ENCODE data around the gene LAMC3.

DNA sequence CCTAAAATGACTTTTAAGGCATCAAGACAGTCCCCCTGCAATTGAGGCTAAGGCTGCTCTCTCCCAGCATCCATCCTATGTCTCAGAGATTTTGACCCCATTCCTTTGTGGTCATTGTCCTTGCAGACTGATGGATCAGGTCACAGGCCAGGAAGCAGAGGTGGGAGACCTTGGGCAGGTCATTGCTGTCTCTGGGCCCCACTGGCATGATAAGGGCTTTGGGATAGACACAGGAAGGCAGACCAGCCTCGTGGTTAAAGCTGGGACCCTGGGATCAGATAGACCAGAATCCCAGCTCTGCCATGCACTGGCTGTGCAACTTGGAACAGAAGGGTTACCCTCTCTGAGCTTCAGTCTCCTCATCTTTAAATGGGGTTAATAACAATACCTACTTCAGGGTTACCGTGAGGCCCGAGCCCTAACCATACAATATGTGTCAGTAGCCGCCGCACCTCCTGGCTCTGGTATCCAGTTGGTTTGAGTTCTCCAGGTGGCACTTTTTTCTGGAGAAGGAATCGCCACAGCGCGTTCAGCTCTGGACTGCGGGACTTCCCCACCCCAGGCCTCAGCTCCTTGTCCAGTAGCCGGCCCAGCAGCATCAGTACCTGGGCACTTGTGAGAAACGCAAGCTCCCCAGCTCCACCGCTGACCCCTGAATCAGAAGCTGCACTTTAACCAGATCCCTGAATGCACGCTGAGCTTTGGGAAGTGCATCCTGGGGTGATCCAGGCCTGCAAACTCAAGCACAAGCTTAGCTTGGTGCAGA is 21.4 kb downstream of the LAMC3 start:
- TF ChIP-seq EZH2 (IDR thresholded peaks at IDR 0.05; ENCODE audit: insufficient read depth, poor library complexity, severe bottlenecking) (no peak), EZH2phosphoT487 (IDR thresholded peaks at IDR 0.05; ENCODE audit: insufficient read depth, low read depth) (no peak)
